ENCODE results near the gene HOXA11. TPM values are rescaled to one million over a fixed set of nuclear protein-coding genes. Genes with fewer than 3 reads are reported as not detected.

Gene HOXA11
- total RNA-seq, result 4.0 TPM in 1 of 2 replicates, not detected in the other

DNA sequence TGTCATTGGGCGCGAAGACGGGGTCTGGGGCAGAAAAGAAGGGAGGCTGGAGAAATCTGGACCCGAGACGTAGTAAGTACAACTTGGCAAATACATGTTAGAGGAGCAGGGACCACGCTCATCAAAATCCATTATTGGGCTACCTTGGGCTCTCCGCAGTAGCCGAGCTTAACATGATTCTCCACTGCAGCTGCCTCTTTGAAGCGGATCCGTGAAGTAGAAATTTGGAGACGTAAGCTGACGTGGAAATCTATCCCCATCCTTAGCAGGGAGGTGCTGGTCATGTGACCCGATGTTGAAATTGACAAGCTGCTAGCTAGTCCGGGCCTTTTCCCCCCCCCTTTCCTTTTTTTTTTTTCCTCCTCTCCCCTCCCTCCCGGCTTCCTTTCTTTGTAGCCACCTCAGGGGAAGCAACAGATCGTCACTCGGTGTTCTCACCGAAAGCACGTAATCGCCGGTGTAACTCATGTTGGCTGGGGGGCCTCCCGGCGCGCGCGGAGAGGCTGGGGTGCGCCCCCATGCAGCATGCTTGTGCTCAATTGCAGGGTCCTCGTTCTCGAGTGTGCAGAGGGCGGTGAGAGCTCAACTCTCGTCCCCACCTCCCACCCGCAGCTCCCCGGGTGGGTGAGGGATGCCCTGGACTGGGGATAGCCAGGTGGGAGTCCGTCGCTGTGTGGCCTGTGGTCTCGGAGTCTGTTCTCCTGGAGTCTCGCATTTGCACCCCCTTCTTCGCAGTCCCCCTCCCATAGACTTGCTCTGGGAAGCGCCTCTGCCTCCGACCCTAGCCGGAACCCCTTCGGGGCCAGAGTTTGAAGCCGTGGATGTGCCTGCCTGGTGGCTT, at the start of gene HOXA11:
TSS of gene HOXA11 (minus strand) at position 220 of the 841 bp plus-strand sequence. CDS start at position 132, 88 bp downstream.

GRCh38 chr7:27199849-27200760, 15.1 kb upstream of the HOXA11 start, which contains the start of gene HOXA13:
TSS of gene HOXA13 (minus strand) at chr7:27200091. CDS start at chr7:27200077, 14 bp downstream.

GRCh38 chr7:27173956-27174873, 10.8 kb downstream of the HOXA11 start, which contains the start of gene HOXA10:
TSS of gene HOXA10 (minus strand) at chr7:27174320. CDS start at chr7:27174306, 14 bp downstream.

GRCh38 chr7:27165089-27165995, 19.7 kb downstream of the HOXA11 start, which contains the start of gene HOXA9:
TSS of gene HOXA9 (minus strand) at chr7:27165537. CDS start at chr7:27165457, 80 bp downstream.

DNA sequence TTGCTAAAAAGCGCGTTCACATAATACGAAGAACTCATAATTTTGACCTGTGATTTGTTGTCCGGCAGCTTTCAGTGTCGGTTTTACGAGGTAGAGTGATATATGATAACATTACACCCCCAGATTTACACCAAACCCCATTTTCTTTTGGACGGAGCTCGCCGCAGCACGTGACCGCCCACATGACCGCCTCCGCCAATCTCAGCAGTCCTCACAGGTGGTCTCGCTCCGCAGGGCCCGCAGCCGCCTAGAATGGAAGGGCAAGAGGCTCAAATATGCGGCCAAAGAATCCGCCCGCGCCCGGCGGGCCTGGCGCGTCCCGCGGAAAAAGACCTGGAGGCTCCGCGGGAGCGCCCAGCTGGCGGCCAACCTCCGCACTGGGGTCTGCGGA, 28.5 kb downstream of the HOXA11 start, which contains the start of gene HOXA7:
TSS of gene HOXA7 (minus strand) at position 168 of the 391 bp plus-strand sequence. CDS start at position 38, 130 bp downstream.

GRCh38 chr7:27151931-27152815, 32.9 kb downstream of the HOXA11 start, which contains the start of gene HOXA3:
TSS of gene HOXA3 (minus strand) at chr7:27152583. CDS start at chr7:27110640, 41,943 bp downstream.

DNA sequence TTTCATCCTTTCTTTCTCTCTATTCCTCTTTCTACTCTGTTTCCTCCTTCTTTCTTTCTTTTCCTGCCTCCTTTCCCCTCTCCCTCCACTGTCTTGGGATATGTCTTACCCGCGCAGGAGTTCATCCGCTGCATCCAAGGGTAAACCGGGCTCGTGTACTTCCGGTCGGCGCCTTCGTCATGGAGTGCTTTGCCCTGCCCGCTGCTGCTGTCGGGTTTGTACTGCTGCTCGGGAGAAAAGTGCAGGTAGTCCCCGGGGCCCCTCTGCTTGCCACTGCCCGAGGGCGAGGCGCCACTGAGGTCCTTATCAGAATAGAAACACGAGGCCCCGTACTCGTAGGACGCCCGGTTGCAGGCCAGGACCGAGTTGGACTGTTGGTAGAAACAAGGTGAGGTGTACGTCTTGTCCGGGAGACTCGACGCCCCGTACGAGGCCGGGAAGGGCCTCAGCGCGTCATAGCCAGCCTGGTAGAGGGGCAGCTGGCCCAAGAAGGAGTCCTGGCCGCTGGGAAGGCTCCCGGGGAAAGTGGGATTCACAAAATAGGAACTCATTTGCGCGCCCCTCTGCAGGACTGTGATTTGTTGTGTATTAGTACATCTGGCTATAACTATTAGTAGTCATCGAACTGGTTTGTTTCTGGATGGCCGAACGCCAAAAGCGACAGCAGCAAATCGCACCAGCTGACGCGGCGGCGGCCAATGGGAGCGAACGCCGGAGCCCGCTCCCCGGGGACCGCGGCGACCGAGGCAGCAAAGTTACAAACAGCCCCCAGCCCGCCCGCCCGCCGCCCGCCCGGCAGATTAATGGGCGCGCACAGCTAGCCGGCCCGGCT, 37.6 kb downstream of the HOXA11 start, which contains the start of gene HOXA6:
TSS of gene HOXA6 (minus strand) at position 576 of the 832 bp plus-strand sequence. CDS start at position 551, 25 bp downstream.

DNA sequence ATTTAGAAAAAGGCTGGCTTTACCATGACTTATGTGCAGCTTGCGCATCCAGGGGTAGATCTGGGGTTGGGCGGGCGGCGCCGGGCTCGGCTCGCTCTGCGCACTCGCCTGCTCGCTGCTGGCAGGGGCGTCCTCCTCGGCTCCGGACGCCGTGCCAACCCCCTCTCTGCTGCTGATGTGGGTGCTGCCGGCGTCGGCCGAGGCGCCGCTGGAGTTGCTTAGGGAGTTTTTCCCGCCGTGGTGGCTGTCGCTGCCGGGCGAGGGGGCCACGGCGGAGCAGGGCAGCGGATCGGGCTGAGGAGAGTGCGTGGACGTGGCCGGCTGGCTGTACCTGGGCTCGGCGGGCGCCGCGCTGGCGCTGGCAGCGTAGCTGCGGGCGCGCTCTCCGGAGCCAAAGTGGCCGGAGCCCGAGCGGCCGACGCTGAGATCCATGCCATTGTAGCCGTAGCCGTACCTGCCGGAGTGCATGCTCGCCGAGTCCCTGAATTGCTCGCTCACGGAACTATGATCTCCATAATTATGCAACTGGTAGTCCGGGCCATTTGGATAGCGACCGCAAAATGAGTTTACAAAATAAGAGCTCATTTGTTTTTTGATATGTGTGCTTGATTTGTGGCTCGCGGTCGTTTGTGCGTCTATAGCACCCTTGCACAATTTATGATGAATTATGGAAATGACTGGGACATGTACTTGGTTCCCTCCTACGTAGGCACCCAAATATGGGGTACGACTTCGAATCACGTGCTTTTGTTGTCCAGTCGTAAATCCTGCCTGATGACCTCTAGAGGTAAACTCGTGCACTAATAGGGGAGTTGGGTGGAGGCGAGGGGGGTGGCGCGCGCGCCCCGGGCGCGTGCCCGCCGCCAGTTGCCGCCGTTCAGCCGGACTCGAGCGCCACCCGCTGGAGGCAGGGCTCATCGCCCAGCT, 41.7 kb downstream of the HOXA11 start, which contains the start of gene HOXA5:
TSS of gene HOXA5 (minus strand) at position 659 of the 927 bp plus-strand sequence. CDS start at position 585, 74 bp downstream.

Other genes with a start within 250 kb of the HOXA11 start
- 0.23 and 3.3 TPM in 2 replicates for gene HOXA1, start 89.2 kb downstream of the HOXA11 start, total RNA-seq
- 6.4 TPM in 1 of 2 replicates, not detected in the other for gene HOXA2, start 82.5 kb downstream of the HOXA11 start, total RNA-seq
- 1.5 TPM in 1 of 2 replicates, not detected in the other for gene HOXA4, start 54.5 kb downstream of the HOXA11 start, total RNA-seq
- 1.3 and 35.0 TPM in 2 replicates for gene HOXA5, start 41.6 kb downstream of the HOXA11 start, total RNA-seq
- 0.26 and 0.35 TPM in 2 replicates for gene HOXA6, start 37.5 kb downstream of the HOXA11 start, total RNA-seq
- 4.0 and 8.3 TPM in 2 replicates for gene HOXA3, start 32.6 kb downstream of the HOXA11 start, total RNA-seq
- gene HOXA7, start 28.6 kb downstream of the HOXA11 start, total RNA-seq, result 0.26 and 0.58 TPM in 2 replicates
- gene HOXA9, start 19.7 kb downstream of the HOXA11 start, total RNA-seq, result 4.0 TPM in 1 of 2 replicates, not detected in the other
- gene HOXA10, start 10.9 kb downstream of the HOXA11 start, total RNA-seq, result 2.3 TPM in 1 of 2 replicates, not detected in the other
- not detected in 2 replicates for gene HOXA13, start 14.9 kb upstream of the HOXA11 start, total RNA-seq
- not detected in 2 replicates for gene EVX1, start 57.6 kb upstream of the HOXA11 start, total RNA-seq

Measured in pericardium fibroblast (primary cell).